KOPT-K1 (cell line): ENCODE data around the gene YY1.

Experiments used
- H3K27ac ChIP-seq: fragments of 200-600 bp; sonication (generic); 2 replicates; pipeline ENCODE4 v1.5.1; 2016; ENCODE audit warnings: antibody characterized with exemption, mild to moderate bottlenecking, low read depth, low read length; ENCODE audit not compliant: poor library complexity, severe bottlenecking
- H3K36me3 ChIP-seq: fragments of 200-600 bp; sonication (generic); 2 replicates; pipeline ENCODE4 v1.5.1; 2017; ENCODE audit warnings: antibody characterized with exemption, mild to moderate bottlenecking, low read length, moderate library complexity; ENCODE audit not compliant: insufficient read depth
- H3K9me3 ChIP-seq: fragments of 200-600 bp; sonication (generic); 2 replicates; pipeline ENCODE4 v1.5.1; 2017; ENCODE audit warnings: antibody characterized with exemption, low read length, mild to moderate bottlenecking; ENCODE audit not compliant: insufficient read depth, poor library complexity, severe bottlenecking

The YY1 gene

DNA sequence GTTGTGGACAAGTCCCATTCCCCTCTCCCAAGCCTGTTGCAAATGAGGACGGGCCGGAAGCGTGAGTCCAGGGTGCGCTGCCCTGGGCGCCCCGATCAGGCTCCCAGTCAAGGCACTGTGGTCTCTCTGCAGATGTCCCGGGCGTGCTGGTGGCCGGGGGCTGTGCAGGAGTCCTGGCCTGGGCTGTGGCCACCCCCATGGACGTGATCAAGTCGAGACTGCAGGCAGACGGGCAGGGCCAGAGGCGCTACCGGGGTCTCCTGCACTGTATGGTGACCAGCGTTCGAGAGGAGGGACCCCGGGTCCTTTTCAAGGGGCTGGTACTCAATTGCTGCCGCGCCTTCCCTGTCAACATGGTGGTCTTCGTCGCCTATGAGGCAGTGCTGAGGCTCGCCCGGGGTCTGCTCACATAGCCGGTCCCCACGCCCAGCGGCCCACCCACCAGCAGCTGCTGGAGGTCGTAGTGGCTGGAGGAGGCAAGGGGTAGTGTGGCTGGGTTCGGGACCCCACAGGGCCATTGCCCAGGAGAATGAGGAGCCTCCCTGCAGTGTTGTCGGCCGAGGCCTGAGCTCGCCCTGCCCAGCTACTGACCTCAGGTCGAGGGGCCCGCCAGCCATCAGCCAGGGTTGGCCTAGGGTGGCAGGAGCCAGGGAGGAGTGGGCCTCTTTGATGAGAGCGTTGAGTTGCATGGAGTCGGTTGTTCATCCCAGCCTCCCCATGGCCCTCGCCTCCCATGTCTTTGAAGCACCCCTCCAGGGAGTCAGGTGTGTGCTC is 90.5 kb downstream of the YY1 start:
- Histone ChIP-seq H3K9me3 (no peaks in the 10 kb centered on the region), H3K36me3 (no peaks in the 10 kb centered on the region), H3K27ac (no peak overlapping the region)

DNA sequence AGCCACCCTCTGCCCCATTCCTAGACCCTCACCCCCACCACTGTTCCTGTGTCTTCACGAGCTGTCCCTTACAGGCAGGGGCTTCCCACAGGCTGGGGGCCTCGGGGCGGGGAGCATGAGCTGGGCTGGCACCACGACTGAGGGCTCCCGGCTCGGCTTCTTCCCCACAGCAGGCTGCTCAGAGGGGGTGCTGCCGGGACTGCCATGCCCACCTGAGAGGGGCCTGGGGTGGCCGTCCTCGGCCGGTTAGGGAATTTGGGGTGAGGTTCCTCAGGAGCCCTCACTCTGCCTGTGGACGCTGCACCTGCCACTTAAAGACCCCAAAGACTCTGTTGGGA is 91.0 kb downstream of the YY1 start:
- H3K9me3 ChIP-seq, result no peaks in the 10 kb centered on the region
- peaks cover 4% of the 10 kb centered on the region; the same call in 1 of the 2 replicates for H3K36me3 ChIP-seq
- no peak overlapping the region for H3K27ac ChIP-seq

DNA sequence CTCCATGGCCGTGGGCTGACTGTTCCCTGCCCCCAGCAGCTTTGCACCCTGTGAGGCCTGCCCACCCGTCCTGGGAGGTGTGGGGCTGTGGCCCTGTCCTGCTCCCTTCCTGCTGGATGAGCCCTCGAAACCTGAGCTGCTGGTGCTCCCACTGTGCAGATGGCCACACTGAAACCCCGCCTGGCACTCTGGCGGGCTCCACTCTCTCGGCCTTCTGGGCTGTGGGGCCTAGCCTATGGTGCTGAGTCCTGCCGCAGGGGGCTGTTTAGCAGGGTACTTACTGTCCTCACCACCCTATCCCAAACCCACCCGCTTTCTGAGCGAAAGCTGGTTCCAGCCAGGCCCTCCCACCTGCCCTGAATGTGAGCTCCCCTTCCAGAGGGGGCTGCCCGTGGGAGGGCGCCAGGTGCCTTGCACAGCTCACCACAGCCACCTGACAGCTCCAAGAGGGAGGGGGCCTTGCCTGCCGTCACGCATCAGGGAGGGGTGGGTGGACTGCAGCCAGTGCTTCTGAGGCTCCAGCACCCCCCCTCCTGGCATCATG is 91.5 kb downstream of the YY1 start:
- peaks cover 6% of the 10 kb centered on the region; the same call in 1 of the 2 replicates for H3K36me3 ChIP-seq

DNA sequence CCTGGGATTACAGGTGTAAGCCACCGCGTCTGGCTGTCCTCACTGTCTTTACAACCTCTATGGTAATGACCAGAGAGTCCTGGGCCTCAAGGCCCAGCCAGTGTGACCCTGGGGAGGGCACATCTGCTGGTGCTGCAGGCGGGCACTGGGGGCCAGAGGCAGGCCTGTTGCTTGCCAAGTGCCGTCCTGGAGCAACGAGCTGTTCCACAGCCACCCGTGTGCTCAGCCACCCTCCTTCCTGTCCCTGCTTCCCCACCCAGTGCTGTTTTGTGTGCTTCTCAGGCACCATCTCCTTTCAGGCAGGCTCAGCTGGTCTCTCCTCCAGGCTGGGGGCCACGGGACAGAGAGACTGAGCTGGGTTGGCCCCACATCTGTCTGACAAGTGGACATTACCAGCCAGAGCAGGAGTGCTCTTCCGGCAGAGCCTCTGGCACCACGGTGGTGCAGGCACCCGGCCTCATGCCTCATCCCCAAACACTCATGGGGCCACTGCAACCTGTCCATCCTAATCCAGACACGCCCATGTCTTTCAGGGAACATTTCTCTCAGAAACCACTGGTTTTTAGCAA is 93.2 kb downstream of the YY1 start:
- Histone ChIP-seq H3K36me3 (peaks cover 17% of the 10 kb centered on the region; the same call in 1 of the 2 replicates), H3K27ac (no peak overlapping the region), H3K9me3 (no peaks in the 10 kb centered on the region)

More for the DNA sequence above, 91.5 kb downstream of the YY1 start:
- Histone ChIP-seq H3K27ac (no peak overlapping the region), H3K9me3 (no peaks in the 10 kb centered on the region)
